Hindlimb muscle (tissue), 1 donor: ENCODE measurements around the gene ANKMY1. TPM values are rescaled to one million over a fixed set of nuclear protein-coding genes. Genes with fewer than 3 reads are reported as not detected.
"Not testable (repeated sequence)": the region's sequence is repeated elsewhere in the genome, so short reads cannot be mapped to it uniquely, and the experiment has no call there.

Experiments
- DNase-seq: peaks from one replicate; pipeline ENCODE4 v3.0.0-alpha.2; 2013
- polyA plus RNA-seq: library from polyadenylated mRNA; unstranded; fragments of 120-200 nt; gene quantifications from one replicate; pipeline ENCODE4 v1.2.1, GENCODE V29; 2013; ENCODE audit not compliant: insufficient read length

ANKMY1 gene
- polyA plus RNA-seq, 1 donor = 11.4 TPM

- no peak for DNase-seq
Measured at GRCh38 chr2:240502430-240503121, 55.2 kb downstream of the ANKMY1 start.

- DNase-seq = no peak
Measured at GRCh38 chr2:240502059-240502429, 55.7 kb downstream of the ANKMY1 start.

DNA sequence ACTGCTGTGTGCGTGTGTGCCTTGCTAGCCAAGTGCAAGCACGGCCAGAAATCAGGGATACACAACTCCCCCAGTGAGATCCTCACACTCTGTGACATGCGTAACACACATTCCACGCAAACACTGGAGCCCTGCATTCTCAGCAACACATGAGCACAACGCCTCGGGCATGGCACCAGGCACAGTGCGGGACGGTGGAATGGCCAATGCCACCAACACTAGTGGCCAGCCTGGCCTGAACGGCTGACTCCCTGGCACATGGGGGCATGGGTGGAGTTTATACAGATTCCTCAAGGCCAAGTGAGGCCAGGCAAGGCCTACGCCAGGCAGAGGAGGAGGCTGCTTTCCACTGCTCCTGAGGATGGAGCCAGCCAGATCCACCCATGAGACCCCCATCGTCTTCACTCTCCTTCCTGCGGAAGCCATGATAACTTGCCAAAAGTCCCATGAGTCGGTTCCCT lies 56.2 kb downstream of the ANKMY1 start:
- no peak for DNase-seq

- DNase-seq = no peak
Measured at GRCh38 chr2:240500561-240501423, 57.0 kb downstream of the ANKMY1 start.

DNA sequence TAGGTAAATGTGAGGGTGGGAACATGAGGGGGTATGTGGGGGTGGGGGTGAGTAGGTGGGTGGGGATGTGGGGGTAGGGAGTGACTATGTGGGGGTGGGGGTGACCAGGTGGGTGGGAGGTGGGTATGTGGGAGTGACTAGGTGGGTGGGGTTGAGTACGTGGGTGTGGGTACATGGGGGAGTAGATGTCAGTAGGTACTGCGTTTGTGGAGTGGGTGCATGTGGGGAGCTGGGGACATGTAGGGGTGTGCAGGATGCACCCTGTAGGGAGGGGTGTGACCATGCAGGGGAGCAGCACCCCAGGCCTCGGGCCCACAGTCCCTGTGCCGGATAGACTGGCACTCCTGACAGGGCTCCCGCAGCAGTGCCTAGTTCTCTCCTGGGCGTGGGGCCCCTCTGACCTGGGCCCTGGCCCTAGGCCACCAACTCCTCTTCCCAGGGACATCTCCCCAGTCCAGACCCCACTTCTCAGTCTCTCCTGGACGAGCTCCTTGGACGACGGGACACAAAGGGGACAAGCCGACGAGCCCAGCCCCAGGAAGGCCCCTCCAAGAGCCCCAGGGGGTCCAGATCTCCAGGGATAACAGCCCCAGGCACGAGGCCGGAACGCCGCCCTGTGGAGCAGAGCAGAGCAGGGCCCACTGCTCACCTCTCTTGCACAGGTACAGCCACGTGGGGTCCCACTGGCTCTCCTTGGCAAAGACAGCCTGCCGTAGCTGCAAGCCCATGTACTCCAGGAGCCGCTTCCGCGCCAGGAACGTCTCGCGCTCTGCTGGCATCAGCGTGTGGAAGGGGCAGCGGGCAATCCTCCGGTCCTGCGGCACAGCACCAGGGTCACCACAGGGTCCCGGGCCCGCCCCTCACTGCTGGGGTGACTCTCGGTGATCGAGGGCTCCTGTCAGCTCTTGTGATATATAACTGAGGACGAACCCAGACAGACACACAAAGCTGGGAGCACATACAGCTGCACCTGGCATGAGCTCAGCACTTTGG lies 58.2 kb downstream of the ANKMY1 start:
- no peak for DNase-seq

DNA sequence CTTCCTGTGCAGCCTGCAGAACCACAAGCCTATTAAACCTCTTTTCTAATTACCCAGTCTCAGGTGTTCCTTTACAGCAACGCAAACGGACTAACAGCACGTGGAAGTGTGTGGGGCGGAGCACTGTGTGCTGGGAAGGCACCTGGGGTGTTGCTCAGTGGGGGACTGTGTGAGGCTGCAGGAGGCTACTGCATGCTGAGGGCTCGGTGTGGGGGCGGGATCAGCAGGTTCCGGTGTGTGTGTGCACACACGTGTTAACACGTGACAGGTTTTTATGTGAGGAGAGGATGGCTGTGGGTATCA lies 58.9 kb downstream of the ANKMY1 start:
- no peak for DNase-seq

DNA sequence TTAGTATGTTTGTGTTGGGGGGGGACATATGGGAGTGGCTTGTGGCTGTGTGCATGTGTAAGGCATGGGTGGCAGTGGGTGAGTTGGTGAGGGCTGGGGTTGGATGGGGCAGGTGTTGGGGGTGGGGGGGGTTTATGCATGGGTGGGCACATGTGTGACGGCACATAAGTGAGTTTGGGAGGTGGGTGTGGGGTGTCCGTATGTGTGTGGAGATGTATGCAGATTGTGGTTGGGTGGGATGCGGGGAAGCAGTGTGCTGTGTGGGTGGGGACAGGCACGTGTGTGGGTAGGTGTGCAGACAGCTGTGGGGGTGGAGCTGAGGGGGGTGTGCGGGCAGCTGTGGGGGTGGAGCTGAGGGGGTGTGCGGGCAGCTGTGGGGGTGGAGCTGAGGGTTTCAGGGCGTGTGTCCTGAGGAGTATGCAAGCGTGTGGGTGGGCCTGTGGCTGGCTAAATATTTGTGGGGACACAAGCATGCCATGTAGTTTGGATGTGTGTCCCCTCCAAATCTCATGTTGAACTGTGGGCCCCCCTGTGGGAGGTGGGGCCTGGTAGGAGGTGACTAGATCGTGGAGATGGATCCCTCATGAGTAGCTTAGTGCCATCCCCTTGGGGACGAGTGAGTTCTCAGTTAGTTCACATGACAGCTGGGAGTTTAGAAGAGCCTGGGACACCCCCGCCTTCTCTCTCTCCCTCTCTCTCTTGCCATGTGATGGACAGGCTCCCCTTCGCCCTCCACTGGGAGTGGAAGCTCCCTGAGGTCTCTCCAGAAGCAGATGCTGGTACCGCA lies 59.4 kb downstream of the ANKMY1 start:
- no peak for DNase-seq

GRCh38 chr2:240497082-240497481 lies 60.7 kb downstream of the ANKMY1 start:
- not testable (repeated sequence) for DNase-seq

- not testable (repeated sequence) for DNase-seq
Measured at GRCh38 chr2:240494942-240495341, 62.8 kb downstream of the ANKMY1 start.

DNA sequence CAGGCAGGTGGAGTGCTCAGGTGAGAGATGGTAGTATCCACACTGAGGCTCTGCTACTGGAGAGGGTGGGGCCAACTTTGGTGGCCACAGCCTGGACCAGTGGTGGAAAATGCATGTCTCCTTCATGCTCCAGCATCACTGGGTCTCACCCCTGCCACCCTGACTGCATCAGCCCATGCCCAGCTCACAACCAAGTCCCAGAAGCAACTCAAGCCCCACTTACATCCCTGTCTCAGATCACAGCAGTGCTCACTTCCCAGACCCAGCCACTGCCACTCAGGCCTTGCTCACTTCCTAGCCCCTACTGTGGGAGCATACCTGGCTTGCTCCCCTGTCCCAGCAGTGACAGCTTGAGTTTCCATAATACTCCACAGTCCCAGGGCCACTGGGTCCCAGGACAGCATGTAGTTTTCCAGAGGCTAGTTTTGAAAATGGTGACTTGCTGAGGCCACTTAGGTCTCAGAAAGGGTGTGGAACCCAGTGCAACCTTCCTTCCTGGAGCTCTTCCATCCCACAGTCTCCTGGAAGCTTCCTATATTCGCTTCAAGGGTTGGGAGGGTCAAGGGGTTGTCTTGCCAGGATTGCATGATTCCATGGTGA lies 63.5 kb downstream of the ANKMY1 start:
- DNase-seq = no peak

- no peak for DNase-seq
Measured at GRCh38 chr2:240491483-240491882, 66.3 kb downstream of the ANKMY1 start.

DNA sequence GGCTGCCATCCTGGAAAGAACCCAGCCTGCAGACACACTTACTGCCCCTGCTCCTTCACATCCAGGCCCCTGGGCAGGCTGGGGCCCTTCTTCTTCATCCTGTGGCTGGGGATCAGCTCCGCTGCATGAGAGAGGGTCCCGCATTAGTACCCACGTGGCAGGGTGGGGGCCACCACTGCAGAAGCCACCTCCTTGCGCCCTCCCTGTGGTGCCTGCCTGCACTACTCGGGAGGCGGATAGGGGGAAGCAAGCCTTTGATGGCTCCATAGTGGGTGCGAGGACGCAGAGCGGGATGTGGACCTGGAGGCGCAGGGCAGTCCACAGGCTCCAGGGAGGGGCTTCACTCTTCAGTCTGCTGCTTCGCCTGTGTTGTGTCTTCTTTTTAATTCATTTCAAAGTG lies 75.6 kb downstream of the ANKMY1 start:
- no peak for DNase-seq

DNA sequence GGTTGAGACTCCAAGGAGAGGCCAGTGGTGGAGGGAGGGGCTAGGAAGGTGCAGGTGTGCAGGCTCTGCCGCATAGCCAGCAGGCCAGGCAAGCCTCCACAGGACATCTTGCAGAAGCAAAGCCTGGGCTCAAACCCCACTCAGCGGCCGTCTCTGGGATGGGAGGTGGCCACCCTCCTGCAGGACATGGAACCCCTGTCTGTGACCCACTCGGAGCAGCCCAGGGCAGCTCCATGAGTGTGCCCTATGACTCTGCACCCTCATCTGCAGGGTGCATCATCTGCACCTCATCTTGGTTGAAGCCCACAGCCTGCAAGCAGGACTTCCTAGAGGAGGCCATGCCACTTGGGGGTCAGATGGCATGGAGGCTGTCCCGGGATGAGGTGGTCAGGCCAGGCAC lies 76.1 kb downstream of the ANKMY1 start:
- no peak for DNase-seq

GRCh38 chr2:240480834-240481623 lies 76.8 kb downstream of the ANKMY1 start:
- DNase-seq = no peak

DNA sequence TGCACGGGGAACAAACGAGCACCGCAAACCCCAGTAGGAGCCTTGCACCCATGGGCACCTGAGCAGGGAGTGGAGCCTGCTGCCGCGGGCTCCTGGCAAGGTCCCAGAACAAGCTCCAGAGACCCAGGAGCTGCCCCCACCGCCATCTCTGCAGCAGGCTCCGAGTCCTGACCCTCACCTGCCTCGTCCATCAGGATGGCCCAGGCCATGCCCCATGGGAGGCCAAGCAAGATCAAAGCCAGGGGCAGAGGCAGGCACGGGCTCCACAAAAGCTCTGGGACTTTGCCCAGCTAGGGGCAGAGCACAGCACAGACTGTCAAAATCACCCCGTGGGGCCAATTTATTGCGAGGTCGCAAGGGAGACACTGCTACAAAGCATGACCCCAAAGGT lies 78.7 kb downstream of the ANKMY1 start:
- no peak for DNase-seq

DNA sequence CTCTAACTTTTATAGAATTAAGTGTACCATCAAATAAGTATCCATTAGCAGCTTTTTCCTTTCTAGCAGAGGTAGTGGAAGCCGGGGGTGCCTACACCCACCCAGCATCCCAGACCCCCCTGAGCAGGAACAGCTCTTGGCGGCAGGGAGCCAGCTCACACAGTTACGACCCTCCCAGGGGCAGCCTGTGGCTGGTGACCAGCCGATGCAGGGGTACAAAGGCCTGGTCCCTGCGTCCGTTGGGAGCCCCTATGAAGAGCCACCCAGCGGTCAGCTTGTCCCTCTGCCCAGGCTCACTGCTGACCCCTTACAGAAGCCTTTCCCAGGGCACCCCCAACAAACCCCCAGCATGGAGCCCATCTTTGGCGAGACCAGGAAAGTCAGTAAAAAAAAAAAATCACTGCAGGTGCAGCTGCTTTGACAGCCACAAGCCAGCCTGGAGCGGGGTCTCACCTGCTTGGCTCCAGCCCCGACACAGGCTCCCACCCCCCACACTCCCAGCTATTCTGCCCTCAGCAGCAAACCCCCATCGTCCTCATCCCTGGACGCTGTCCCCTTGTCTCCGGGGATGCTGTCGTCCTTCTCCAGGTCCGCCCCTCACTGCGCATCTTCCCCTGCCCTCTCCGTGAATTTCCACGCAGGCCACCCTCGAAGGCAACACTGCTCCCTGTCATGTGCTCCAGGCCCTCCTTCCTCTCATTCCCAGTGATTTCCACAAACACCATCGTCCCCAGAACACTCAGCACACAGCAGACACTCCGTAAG lies 79.3 kb downstream of the ANKMY1 start:
- DNase-seq = no peak

GRCh38 chr2:240477916-240478315 lies 79.9 kb downstream of the ANKMY1 start:
- DNase-seq = no peak

GRCh38 chr2:240473211-240473610 lies 84.6 kb downstream of the ANKMY1 start:
- DNase-seq = no peak

GRCh38 chr2:240472078-240472790 lies 85.6 kb downstream of the ANKMY1 start:
- no peak for DNase-seq
